ENCODE results near the gene GYS2.
A peak's percentile ranks its signal among the peaks of the same experiment; 100 is the strongest.
"Not testable (repeated sequence)": the region's sequence is repeated elsewhere in the genome, so short reads cannot be mapped to it uniquely, and the experiment has no call there.

Gene GYS2

DNA sequence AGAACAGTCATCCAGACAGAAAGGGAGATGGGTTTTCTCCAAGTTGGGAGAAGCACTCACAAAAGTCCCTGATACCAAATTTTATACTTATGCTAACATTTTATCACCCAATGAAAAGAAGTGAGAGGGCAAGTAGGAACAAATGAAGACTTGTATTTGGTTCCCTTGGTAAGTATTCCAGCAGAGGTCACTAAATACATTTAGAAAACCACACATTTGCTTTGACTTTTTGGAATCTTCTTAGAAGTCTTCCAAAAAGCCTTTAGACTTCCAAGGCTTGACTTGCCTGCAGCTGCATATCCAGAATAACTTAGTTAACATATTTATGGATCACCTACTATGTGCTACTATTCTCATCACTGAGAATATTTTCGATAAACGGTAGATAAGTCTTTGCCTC is 3.1 kb upstream of the GYS2 start:
- TF ChIP-seq, protein P1, sequence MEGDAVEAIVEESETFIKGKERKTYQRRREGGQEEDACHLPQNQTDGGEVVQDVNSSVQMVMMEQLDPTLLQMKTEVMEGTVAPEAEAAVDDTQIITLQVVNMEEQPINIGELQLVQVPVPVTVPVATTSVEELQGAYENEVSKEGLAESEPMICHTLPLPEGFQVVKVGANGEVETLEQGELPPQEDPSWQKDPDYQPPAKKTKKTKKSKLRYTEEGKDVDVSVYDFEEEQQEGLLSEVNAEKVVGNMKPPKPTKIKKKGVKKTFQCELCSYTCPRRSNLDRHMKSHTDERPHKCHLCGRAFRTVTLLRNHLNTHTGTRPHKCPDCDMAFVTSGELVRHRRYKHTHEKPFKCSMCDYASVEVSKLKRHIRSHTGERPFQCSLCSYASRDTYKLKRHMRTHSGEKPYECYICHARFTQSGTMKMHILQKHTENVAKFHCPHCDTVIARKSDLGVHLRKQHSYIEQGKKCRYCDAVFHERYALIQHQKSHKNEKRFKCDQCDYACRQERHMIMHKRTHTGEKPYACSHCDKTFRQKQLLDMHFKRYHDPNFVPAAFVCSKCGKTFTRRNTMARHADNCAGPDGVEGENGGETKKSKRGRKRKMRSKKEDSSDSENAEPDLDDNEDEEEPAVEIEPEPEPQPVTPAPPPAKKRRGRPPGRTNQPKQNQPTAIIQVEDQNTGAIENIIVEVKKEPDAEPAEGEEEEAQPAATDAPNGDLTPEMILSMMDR (IDR thresholded peaks at IDR 0.05; ENCODE audit: control insufficient read depth, extremely low read depth, insufficient read depth) = peak; percentile 43
- no peak overlapping the region for H3K4me3 ChIP-seq (ENCODE audit: low read depth, low read length)
- no peak for DNase-seq (ENCODE audit: low read depth)

DNA sequence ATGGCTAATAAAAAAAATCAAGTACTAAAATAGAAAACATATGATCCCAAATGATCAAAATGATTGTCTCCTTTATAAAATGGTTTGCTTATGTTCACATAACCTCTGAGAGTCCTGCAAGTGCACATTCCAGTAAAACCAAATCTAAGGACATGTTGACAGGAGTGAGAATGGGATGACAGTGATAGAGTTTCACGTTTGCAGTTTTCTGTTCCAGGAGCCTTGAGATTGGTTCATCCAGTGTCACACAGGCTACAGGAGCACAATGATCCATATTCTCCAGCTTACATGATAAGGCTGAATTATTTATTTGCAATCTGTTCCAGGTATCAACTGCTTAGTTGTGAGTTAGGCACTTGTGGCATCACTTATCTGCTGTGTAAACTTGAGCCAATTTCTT is 1.5 kb upstream of the GYS2 start:
- H3K4me3 ChIP-seq (ENCODE audit: low read depth, low read length) = no peak overlapping the region
- TF ChIP-seq, protein P1 (IDR thresholded peaks at IDR 0.05; ENCODE audit: control insufficient read depth, extremely low read depth, insufficient read depth) = no peak
- DNase-seq (ENCODE audit: low read depth) = no peak

DNA sequence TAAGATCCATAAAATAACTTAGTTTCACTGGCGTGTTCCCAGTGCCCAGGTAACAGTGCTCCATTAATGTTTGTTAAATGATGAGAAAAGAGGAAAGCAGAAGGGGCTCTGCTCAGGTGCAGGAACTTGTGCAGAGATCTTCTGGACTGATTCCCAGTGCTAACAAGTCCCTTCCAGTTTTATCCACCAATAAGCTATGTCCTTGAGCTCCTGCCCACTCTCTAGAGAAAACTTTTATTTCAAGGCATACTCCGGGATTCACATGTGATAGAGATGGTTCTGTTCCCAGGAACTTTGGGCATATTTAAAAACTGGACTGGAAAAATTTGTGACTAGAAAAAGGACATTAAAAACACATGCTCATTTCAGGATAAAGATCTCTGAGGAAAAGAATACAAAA is 1.9 kb downstream of the GYS2 start:
- no peak for DNase-seq (ENCODE audit: low read depth)
- TF ChIP-seq, protein P1 (IDR thresholded peaks at IDR 0.05; ENCODE audit: control insufficient read depth, extremely low read depth, insufficient read depth) = no peak

DNA sequence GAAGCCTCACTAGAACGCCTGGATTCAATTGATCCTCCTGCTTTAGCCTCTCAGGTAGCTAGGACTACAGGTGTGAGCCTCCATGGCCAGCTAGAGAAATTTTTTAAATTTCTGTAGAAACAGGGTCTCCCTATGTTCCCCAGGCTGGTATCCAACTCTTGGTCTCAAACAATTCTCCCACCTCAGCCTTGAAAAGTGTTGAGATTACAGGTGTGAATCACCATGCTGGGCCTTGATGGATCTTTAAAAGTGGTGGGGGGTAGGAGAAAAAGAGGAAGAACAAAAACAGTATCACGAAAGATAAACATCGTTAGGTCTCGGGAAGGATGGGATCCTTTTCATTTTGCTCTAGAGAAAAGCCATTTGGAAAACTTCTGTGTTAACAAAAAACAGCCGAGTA is 4.5 kb downstream of the GYS2 start:
- TF ChIP-seq, protein P1 (IDR thresholded peaks at IDR 0.05; ENCODE audit: control insufficient read depth, extremely low read depth, insufficient read depth) = no peak
- H3K4me3 ChIP-seq (ENCODE audit: low read depth, low read length) = no peak overlapping the region
- no peak for DNase-seq (ENCODE audit: low read depth)

More for the DNA sequence above, 1.9 kb downstream of the GYS2 start:
- no peak overlapping the region for H3K4me3 ChIP-seq (ENCODE audit: low read depth, low read length)

DNA sequence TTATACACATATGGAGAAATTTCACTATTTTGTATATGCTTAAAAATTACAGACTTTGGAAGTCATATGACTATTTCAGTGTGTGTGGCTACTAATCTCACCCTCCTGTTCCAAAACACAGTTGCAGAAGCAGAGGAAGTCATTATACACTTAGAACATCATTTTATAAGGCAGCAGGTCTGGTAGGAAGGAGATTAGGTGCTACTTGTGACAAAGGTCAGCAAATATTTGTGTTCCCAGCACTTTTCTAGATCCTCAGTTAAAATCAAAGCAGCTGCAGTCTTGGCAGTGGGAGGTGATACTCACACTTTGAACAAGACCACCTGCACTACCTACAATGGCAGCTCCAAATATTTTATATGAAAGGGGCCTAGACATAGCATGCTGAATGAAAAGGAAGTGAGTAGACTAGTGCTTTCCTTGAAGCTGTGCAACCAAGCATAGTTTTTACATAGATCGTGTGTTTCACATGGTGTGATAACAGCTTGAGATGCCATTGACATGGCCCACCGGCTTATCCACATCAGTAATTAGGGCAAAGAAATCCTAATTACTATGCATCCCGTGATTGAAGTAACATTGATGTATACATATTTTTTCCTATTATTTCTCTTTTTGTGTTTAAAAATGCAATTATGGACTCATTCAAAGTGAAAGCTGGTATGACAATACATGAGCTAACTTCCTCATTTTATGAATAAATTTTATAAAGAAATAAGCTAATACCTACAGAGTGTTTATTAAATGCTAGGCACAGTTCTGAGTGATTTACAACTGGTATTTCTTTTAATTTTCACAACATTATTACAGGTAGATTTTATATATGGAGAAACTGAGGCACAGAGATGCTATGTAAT is 5.3 kb downstream of the GYS2 start:
- no peak for DNase-seq (ENCODE audit: low read depth)
- H3K4me3 ChIP-seq (ENCODE audit: low read depth, low read length) = no peak overlapping the region
- TF ChIP-seq, protein P1 (IDR thresholded peaks at IDR 0.05; ENCODE audit: control insufficient read depth, extremely low read depth, insufficient read depth) = no peak

DNA sequence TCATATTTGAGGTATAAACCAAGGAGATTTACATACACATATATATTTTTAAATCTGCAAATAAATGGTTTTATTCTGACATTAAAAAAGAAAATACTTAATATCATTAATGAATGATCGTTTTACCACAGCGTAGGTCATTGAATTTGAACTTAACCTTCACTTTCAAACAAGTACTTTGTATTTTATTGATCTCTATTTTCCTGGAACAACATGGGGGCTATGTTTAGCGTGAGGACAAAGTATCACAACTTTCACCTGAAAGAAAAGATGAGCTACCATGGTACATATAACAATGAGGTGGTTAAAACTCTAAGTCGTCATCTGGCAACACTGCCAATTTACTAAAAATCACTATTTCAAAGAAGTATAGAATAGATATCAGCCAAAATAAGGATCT is 6.0 kb downstream of the GYS2 start:
- TF ChIP-seq, protein P1 (IDR thresholded peaks at IDR 0.05; ENCODE audit: control insufficient read depth, extremely low read depth, insufficient read depth) = no peak
- H3K4me3 ChIP-seq (ENCODE audit: low read depth, low read length) = no peak overlapping the region
- DNase-seq (ENCODE audit: low read depth) = no peak

DNA sequence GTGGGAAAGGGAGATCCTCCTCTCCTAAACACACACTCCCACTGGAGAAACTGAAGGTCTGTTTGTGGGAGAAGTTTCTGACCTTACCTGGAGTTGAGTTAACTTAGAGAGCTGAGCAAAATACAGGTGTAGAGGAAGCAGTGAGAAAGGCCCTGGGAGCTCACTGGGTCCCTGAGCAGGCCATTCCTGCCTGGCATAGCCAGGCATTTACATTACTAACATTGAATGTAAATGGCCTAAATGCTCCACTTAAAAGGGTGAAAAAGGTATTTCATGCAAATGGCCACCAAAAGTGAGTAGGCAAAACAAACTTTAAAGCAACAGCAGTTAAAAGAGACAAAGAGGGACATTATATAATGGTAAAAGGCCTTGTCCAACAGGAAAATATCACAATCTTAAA is 9.3 kb downstream of the GYS2 start:
- DNase-seq (ENCODE audit: low read depth); H3K4me3 ChIP-seq (ENCODE audit: low read depth, low read length): not testable (repeated sequence)

All from LNCaP clone FGC (cell line).